ENCODE measurements around the gene PRMT1. TPM values are rescaled to one million over a fixed set of nuclear protein-coding genes. Genes with fewer than 3 reads are reported as not detected.

PRMT1 gene
- total and polyA plus RNA-seq, 2 of the 13 experiments (the other 11 are each of a cell fraction or from before 2014, with no cell fraction given), result 324 to 374 TPM

DNA sequence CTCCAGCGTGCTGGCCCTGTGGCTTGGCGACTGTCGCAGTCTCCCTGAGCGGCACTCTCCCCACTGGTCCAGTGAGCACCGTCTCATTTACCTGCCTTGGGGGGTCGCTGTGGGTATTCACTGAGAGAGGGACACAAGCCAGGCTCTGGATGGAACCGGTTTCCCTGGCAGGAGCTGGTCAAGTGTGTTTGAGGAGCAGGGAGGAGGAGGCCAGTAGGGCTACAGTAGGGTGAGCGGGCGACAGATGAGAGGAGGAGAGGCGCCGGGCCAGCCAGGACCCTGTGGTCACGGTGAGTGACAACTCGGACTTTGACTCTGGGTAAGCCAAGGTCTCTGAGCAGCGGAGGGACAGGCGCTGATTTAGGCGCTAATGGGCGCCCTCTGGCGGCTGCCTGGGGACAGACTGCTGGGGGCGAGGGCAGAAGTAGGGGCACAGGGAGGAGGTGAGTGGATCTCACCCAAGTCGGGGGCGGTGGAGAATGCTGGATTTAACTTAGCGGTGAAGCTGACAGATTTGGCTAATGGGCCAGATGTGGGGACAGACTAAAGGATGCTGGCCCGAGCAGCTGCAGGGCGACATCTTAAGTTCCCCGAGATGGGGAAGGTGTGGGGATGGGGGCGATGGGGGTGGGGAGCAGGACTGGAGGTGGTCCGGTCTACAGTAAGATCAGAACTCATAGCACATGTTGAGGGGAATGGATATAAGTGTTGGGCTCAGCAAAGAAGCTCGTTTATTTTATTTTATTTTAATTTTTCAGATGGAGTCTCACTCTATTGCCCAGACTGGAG lies 4.7 kb upstream of the PRMT1 start (continued):
- TF ChIP-seq, protein P1, sequence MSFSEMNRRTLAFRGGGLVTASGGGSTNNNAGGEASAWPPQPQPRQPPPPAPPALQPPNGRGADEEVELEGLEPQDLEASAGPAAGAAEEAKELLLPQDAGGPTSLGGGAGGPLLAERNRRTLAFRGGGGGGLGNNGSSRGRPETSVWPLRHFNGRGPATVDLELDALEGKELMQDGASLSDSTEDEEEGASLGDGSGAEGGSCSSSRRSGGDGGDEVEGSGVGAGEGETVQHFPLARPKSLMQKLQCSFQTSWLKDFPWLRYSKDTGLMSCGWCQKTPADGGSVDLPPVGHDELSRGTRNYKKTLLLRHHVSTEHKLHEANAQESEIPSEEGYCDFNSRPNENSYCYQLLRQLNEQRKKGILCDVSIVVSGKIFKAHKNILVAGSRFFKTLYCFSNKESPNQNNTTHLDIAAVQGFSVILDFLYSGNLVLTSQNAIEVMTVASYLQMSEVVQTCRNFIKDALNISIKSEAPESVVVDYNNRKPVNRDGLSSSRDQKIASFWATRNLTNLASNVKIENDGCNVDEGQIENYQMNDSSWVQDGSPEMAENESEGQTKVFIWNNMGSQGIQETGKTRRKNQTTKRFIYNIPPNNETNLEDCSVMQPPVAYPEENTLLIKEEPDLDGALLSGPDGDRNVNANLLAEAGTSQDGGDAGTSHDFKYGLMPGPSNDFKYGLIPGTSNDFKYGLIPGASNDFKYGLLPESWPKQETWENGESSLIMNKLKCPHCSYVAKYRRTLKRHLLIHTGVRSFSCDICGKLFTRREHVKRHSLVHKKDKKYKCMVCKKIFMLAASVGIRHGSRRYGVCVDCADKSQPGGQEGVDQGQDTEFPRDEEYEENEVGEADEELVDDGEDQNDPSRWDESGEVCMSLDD (CRISPR knock-in tag; IDR thresholded peaks at IDR 0.05; ENCODE audit: borderline replicate concordance), result no peak
- TF ChIP-seq JUNB (CRISPR knock-in tag; IDR thresholded peaks at IDR 0.05; ENCODE audit: borderline replicate concordance) (no peak), ZNF253 (CRISPR knock-in tag; IDR thresholded peaks at IDR 0.05; ENCODE audit: borderline replicate concordance) (no peak), ZNF724P (CRISPR knock-in tag; IDR thresholded peaks at IDR 0.05; ENCODE audit: borderline replicate concordance) (no peak), ZNF326 (CRISPR knock-in tag; IDR thresholded peaks at IDR 0.05; ENCODE audit: borderline replicate concordance) (no peak), NAIF1 (CRISPR knock-in tag; IDR thresholded peaks at IDR 0.05; ENCODE audit: borderline replicate concordance) (no peak), ZFP36L2 (CRISPR knock-in tag; IDR thresholded peaks at IDR 0.05) (no peak), IKZF1 (IDR thresholded peaks at IDR 0.05) (no peak), HDAC6 (IDR thresholded peaks at IDR 0.05; ENCODE audit: low read depth, low read length) (no peak), TMF1 (CRISPR knock-in tag; IDR thresholded peaks at IDR 0.05; ENCODE audit: low read depth) (no peak)
- TF ChIP-seq, protein P2, sequence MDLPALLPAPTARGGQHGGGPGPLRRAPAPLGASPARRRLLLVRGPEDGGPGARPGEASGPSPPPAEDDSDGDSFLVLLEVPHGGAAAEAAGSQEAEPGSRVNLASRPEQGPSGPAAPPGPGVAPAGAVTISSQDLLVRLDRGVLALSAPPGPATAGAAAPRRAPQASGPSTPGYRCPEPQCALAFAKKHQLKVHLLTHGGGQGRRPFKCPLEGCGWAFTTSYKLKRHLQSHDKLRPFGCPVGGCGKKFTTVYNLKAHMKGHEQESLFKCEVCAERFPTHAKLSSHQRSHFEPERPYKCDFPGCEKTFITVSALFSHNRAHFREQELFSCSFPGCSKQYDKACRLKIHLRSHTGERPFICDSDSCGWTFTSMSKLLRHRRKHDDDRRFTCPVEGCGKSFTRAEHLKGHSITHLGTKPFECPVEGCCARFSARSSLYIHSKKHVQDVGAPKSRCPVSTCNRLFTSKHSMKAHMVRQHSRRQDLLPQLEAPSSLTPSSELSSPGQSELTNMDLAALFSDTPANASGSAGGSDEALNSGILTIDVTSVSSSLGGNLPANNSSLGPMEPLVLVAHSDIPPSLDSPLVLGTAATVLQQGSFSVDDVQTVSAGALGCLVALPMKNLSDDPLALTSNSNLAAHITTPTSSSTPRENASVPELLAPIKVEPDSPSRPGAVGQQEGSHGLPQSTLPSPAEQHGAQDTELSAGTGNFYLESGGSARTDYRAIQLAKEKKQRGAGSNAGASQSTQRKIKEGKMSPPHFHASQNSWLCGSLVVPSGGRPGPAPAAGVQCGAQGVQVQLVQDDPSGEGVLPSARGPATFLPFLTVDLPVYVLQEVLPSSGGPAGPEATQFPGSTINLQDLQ (CRISPR knock-in tag; IDR thresholded peaks at IDR 0.05), result no peak

Data from HepG2 (cell line).